Stimulated activated CD4-positive, alpha-beta T cell treated with anti-CD3 and anti-CD28 coated beads, Interleukin-15, amount 100 ng/mL, for 24 hours (primary cell): ENCODE data around the gene TNNC1.

Source experiments
- DNase-seq: peaks from one replicate; pipeline ENCODE4 v3.0.0-alpha.2; 2020

The TNNC1 gene

DNA sequence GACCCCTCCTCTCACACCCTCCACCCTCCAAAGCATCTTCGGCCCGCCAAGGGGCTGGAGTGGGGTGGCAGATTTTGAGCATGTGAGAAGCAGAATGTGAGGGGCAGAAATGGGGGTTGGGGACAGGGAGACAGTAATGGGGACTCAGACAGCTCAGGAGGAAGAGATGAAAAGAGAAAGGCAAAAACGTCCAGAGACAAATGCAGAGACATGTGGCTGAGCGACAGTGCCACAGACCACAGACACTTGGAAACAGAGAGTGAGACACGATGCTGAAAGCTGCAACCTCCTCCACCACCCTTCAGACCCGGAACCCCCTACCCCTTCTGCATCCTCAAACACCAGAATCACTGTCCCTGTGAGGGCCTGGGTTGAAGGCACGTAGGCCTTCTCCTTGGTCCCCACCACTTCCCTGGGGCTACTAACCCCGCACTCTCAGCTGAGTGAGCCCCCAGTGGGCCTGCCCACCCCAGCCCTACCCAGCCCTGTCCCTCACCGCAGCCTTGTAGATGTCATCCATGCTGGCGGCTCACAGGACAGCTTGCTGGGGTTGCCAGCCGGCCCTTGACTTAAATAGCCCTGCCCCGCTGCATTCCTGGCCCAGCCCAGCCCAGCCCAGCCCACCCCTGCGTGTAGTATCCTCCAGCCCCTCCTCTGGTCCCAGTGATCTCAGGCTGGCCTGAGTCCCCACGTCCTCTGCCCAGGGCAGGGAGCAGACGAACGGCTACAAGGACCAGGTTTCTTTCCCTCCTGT lies at the start of gene TNNC1:
TSS of gene TNNC1 (minus strand) at position 546 of the 754 bp plus-strand sequence. CDS start at position 520, 26 bp downstream.
- DNase-seq: no peak

DNA sequence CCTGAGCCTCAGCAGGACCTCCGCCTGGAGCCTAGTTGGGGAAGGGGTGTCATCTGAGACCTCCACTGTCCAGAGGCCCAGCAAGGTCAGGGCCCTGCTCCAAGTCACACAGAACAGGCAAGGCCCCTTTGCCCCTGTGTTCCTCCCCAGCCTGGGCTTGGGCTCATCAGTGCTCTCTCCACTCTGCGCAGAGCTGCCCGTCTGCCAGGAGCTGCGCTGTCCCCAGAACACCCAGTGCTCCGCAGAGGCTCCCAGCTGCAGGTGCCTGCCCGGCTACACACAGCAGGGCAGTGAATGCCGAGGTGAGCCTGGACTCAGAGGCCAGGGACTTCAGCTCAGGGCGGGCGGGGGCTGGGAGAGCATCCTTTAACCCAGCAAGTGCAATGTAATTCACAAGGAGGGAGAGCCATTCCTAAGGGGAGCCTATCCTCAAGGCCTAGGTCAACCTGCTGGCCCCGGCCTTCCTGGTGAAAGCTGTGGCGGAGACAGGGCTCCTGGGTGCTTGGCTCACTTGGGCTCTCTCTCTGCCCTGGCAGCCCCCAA lies 49.0 kb upstream of the TNNC1 start:
- DNase-seq: no peak

DNA sequence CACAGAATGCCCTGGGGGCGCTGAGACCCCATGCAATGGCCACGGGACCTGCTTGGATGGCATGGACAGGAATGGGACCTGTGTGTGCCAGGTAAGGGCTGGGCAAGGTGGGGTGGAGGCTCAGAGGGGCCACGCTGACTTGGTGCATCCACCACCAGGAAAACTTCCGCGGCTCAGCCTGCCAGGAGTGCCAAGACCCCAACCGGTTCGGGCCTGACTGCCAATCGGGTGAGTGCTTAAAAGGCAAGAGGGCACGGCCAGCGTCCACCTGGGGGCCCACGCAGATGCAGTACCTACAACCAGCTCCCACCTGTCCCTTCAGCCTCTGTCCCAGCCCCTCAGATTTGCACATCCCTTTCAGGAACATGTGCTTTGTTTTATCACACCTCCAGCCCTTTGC lies 48.2 kb upstream of the TNNC1 start:
- no peak for DNase-seq

DNA sequence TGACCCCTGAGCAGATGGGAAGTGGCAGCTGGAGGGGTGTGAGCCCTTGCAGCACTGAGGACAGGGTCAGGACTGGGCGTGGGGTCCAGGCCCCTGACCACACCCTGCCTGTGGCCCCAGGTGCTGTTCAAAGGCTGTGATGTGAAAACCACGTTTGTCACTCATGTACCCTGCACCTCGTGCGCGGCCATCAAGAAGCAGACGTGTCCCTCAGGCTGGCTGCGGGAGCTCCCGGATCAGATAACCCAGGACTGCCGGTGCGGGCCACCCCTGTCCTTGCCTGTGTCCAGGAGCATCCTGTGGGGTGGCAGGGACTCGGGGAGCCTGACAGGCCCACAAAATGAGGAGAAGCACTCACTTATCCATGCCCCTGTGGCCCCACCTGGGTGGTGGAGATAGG lies 47.2 kb upstream of the TNNC1 start:
- DNase-seq: no peak

DNA sequence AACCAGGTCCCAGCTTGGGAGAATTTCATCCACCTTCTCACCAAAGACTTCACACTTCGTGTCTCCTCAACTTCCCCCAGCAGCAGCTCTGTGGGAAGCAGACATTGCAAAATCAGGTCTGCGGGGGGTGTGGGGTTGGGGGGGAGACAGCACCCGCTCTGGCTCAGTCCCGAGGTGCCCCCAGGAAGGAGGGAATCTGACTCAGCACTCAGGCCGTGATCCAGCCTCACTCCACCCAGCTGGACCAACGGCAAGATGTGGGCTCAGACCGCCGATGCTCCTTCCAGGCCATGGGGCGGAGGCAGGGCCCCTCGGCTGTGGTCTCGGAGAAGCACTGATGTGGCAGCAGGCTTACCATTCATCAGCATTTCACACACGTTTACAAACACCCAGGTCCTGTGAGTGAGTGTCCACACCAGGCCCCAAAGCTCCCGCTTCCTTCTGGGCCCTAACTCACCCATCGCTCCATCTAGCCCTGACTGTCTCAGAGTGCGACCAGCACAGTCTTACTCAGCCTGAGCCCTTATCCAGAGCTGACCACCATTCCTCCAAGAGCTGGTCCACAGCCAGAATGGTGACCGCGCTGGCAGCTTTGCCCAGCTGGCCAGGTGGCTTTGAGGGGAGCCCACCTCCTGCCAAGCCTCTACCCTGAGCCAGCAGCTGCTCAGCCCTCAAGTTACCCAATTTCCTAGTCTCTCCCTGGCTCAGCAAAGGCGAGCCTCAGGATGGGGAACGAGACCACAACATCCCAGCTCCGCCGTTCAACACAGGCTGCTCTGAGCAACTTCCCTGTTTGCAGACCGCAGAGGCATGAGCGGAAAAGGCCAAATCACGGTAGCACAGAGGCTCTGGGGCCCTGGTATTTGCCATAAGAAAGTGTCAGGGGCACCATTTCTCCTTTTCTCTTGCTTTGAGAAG lies 44.6 kb upstream of the TNNC1 start:
- DNase-seq: no peak

DNA sequence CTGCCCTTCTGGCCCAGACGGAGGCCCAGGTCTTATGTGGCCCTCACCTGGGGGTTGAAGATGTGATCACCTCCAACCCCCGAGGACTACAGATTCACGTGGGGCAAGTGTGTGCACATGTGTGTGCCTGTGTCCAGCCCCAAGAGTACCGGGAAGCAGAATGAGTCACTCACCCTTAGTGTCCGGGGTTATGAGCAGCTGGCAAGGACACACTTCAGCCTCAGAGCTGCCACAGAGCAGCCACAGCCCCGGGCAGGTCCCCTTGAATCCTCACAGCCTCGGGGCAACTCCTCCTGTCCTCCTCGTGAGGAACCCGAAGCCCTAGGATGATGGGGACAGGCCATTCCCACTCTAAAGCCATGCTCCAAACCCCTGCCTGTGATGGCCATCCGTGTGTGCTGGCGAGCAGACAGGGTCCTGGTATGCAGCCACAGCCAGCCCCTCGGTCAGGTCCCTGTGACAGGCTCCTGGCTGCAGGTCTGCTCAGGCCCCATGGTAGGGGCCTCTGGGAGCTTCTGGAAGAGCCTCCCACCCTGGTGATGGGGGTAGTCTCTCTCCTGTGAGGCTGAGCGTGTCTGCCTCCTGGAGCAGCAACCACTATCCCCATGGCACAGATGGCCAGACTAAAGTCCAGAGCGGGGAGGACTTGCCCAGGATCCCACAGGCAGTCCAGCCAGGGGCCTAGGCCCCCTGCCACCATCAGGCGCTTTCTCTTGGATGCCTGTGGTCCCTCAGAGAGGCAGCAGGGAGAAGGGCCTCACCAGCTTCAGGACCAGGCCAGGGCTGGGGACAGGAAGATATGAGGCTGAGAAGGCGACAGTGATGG lies 42.1 kb upstream of the TNNC1 start:
- DNase-seq: no peak

DNA sequence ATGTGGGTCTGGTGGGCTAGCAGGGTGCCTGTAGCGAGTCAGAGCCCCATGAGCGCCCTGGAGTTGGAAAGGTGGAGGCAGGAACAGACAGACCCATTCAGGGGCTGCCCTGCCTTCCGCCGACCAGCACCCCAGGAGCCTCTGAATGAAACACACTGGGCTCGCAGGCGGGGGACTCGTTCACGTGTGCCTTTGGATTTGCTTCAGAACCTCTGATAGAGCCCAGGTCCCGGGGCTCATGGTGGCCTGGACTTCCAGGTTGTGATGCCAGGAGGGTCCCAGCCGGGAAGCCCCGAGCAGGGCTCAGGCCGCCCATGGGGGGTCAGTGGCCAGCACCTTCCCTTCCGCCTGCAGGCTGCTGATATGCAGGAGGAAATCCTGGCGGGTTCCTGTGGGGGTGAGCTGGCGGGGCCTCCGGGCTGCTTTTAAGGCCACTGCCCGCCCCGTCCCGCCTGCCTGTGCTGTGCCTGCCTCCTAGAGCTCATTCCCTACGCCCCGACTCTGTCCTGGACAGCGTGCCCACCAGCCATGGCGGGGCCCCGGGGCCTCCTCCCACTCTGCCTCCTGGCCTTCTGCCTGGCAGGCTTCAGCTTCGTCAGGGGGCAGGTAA lies 41.1 kb upstream of the TNNC1 start, which contains the start of gene STAB1:
TSS of gene STAB1 (plus strand) at position 453 of the 610 bp plus-strand sequence. CDS start at position 529, 76 bp downstream.
- no peak for DNase-seq

DNA sequence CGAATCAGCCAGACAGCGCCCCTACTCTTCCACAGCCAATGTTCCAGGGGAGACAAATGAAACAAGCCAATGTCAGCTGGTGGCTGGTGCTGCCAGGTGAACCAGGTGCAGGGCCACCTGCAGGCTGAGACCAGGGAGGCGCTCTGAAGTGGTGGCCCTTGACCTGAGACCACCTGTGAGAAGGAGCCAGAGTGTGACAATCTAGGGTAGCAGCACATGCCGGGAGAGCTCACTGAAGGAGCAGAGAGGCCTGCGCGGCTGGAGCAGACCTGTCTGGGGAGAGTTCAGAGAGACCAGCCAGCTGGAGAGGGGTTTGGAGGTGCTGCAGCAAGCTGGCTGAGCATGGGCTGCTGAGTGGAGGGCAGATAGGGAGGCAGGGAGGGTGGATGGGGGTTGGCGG lies 40.6 kb upstream of the TNNC1 start:
- no peak for DNase-seq

DNA sequence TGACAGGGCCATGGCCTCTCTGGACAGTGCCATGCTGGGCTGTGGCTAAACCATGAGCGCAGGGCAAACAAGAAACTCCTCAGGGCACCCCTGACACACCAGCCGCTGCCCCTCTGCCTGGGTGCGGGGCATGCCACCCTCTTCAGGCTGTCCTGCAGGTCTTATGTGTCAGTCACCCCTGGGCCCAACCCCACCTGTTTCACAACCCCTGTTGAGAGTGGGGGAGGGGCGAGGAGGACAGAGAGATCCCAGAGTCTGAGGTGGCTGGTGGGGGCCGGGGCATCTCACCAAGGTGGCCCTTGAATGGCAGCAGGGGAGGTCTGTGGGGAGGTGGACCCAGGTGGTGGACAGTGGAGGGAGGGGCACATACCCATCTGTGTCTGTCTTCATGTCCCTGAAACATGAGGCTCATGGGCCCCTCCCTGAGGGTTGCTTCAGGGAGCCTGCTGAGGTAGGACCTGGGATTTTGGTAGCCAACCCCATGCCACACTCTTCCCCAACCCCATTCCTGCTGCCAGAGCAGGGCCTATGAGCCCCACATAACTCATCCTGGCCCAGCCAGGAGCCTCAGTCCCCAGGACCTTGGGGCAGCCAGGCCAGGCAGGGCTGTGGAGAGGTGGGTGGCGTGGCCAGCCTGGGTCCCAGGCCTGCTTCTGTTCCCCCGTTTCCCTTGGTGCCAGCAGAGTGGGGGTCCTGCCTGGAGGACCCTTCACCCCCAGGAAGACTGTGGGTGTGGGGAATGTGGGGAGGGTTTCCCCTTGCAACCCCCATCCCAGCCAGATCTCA lies 39.6 kb upstream of the TNNC1 start:
- DNase-seq: no peak

DNA sequence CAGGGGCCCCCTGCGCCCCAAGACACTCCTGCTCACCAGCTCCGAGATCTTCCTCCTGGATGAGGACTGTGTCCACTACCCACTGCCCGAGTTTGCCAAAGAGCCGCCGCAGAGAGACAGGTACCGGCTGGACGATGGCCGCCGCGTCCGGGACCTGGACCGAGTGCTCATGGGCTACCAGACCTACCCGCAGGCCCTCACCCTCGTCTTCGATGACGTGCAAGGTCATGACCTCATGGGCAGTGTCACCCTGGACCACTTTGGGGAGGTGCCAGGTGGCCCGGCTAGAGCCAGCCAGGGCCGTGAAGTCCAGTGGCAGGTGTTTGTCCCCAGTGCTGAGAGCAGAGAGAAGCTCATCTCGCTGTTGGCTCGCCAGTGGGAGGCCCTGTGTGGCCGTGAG lies 38.2 kb upstream of the TNNC1 start:
- DNase-seq: no peak

DNA sequence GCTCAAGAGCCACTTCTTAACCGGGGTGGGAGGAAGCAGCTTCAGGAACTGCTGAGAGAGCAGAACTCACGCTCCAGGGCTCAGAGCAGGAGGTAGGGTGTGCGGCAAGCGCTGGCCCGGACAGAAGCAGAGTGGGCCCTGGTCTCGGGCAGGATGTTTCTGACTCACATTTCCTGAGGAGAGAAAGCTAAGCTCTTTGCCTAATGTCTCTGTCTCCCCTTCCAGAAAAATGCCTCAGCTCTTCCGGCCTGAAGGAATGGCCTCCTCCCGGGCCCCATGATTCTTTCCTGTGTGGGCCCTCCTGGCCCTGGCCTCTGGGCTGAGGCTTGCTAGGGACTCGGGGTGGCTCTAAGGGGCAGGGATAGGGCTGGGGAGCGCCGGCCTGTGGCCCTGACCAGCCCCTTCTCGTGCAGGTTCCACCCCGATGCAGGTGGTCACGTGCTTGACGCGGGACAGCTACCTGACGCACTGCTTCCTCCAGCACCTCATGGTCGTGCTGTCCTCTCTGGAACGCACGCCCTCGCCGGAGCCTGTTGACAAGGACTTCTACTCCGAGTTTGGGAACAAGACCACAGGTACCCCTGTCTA lies 37.2 kb upstream of the TNNC1 start:
- DNase-seq: no peak

DNA sequence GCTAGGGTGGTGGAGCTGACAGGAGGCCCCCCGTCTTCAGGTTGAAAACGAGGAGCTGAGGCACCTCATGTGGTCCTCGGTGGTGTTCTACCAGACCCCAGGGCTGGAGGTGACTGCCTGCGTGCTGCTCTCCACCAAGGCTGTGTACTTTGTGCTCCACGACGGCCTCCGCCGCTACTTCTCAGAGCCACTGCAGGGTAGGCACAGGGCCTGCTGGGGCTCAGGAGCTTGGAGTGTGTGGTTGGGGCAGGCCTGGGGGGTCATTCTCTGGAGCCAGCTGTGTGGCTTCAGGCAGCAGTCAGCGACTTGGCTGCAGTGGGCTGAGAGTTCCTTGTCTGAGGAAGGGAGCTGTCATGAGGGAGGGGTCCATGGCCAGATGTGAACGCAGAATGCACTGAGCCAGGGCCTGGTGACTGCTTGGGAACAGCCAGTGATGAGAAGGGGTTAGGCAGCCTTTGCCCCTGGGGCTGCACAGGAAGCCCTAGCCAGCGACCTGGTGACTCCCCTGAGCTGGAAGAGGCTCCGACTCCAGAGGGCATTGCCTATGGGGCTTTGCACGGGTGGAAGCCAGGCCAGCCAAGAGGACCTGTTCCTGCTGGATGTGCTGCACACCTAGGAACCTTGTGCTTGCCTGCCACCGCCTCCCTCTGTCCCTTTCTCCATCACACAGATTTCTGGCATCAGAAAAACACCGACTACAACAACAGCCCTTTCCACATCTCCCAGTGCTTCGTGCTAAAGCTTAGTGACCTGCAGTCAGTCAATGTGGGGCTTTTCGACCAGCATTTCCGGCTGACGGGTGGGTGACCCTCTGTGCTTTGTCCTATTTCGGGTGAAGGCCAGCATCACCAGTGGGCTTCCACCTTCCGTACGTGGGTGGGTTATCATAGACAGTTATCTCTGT lies 36.4 kb upstream of the TNNC1 start:
- no peak for DNase-seq

DNA sequence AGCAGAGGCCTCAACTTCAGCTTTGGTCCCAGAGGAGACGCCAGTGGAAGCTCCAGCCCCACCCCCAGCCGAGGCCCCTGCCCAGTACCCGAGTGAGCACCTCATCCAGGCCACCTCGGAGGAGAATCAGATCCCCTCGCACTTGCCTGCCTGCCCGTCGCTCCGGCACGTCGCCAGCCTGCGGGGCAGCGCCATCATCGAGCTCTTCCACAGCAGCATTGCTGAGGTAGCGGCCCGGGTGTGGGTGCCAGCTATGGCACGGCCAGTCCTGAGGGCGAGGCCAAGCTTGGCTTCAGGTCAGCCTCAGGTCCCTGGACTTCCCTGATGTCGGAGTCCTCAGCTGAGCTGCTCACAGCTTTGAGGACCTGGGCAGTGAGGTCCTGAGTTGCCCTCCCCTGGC lies 35.6 kb upstream of the TNNC1 start:
- no peak for DNase-seq

DNA sequence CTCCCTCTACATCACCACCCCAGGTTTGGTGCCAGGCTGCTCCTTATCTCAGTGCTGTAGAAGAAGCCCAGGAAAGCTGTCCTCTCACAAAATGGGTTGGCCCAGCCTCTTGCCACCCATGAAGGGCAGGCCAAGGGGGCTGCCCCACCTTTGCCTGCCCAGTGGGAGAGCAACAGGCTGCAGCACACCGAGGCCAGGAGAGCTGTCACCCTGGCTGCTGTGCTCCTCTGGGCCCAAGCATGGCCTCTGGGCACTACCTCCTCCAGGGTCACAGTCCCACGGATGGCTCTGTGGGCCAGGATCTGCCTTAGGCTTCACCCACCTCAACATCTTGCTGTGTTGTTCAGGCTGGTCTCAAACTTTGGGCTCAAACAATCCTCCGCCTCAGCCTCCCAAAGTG lies 34.9 kb upstream of the TNNC1 start:
- no peak for DNase-seq

DNA sequence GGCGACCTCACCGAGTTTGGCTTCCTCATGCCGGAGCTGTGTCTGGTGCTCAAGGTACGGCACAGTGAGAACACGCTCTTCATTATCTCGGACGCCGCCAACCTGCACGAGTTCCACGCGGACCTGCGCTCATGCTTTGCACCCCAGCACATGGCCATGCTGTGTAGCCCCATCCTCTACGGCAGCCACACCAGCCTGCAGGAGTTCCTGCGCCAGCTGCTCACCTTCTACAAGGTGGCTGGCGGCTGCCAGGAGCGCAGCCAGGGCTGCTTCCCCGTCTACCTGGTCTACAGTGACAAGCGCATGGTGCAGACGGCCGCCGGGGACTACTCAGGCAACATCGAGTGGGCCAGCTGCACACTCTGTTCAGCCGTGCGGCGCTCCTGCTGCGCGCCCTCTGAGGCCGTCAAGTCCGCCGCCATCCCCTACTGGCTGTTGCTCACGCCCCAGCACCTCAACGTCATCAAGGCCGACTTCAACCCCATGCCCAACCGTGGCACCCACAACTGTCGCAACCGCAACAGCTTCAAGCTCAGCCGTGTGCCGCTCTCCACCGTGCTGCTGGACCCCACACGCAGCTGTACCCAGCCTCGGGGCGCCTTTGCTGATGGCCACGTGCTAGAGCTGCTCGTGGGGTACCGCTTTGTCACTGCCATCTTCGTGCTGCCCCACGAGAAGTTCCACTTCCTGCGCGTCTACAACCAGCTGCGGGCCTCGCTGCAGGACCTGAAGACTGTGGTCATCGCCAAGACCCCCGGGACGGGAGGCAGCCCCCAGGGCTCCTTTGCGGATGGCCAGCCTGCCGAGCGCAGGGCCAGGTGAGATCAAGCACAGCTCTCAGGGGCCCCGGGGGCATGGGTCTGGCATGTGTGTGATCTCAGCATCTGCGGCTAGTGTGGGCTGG lies 34.2 kb upstream of the TNNC1 start:
- DNase-seq: no peak

DNA sequence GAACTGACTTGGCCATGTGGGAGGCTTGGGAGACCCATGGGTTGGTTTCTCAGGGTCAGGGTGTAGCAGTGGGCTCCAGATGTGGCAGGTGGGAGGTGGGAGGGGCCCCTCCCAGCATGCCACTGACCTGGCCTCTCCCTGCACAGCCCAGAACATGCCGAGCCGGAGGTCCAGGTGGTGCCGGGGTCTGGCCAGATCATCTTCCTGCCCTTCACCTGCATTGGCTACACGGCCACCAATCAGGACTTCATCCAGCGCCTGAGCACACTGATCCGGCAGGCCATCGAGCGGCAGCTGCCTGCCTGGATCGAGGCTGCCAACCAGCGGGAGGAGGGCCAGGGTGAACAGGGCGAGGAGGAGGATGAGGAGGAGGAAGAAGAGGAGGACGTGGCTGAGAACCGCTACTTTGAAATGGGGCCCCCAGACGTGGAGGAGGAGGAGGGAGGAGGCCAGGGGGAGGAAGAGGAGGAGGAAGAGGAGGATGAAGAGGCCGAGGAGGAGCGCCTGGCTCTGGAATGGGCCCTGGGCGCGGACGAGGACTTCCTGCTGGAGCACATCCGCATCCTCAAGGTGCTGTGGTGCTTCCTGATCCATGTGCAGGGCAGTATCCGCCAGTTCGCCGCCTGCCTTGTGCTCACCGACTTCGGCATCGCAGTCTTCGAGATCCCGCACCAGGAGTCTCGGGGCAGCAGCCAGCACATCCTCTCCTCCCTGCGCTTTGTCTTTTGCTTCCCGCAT lies 33.4 kb upstream of the TNNC1 start:
- no peak for DNase-seq

DNA sequence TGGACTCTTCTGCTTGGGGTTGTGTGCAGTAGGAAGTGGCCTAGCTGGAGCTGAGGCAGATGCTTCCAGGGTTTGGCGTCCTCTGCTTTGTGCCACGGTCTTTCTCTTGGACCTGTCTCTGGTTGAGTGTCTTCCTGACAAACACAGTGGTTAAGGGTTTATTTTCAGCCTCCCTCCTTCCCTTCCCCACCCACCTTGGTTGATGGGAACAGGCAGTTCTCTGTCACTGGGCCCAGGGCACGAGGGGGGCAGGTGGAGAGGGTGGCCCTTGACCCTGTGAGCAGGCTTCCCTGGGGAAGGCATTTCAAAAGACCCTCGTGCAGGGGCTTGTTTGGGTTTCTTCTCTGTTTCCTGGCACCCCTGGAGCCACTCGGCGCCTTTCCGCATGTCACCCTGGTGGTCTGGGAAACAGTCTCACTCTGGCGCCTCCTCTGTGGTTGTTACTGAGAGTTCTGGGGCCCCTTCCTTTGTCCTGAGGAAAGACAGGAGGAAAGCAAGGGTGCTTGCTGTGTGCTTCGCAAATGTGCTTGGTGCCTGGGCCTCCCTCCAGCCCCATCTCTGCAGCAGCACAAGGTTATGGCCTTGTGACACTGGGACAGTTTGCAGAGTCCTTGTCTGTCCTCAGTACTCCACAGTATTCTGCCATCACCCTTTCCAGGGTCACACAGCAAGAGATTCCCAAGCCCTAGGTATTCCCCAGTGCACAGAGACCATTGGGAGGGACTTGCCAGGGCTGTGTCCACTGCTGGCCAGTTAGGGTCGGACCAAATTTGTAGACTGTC lies 31.0 kb upstream of the TNNC1 start:
- no peak for DNase-seq
